COLO668 (cell line): ENCODE results near the gene AZI2.

ENCODE experiments used
- DNase-seq: peaks from one replicate; lab custom pipeline; 2025; ENCODE audit not compliant: unreplicated experiment; lab: John Stamatoyannopoulos, UW

AZI2 gene, protein sequence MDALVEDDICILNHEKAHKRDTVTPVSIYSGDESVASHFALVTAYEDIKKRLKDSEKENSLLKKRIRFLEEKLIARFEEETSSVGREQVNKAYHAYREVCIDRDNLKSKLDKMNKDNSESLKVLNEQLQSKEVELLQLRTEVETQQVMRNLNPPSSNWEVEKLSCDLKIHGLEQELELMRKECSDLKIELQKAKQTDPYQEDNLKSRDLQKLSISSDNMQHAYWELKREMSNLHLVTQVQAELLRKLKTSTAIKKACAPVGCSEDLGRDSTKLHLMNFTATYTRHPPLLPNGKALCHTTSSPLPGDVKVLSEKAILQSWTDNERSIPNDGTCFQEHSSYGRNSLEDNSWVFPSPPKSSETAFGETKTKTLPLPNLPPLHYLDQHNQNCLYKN

GRCh38 chr3:28348629-28349468 lies at the start of gene AZI2, which contains the start of gene ZCWPW2:
AZI2 (minus strand) TSS chr3:28348824; CDS start chr3:28340617, 8,207 bp downstream.
ZCWPW2 (plus strand) TSS chr3:28348721; CDS start chr3:28413069, 64,348 bp downstream.
- DNase-seq, result peak; percentile 92

- no peak for DNase-seq
These were observed 40.4 kb upstream of the AZI2 start for GRCh38 chr3:28388978-28389377.

GRCh38 chr3:28386049-28386448 lies 37.4 kb upstream of the AZI2 start:
- DNase-seq, result no peak

DNA sequence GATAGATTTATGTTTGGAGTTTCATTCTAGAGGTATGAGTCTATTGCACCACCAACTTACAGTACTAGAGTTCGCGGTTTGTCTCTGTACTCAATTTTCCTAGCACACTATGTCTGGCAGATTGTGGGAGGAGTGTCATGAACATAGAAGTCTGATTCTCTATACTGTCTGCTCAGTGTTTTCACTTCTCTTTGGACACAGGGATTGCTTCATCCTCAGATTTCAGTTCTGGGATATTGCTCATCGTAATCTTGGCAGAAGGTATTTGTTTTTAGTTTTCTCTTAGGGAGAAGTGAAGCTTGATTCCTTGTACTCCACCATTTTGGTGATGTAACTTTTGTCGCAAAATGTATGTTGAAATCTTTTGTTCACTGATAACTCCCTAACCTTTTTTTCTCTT lies 27.8 kb upstream of the AZI2 start:
- no peak for DNase-seq

DNA sequence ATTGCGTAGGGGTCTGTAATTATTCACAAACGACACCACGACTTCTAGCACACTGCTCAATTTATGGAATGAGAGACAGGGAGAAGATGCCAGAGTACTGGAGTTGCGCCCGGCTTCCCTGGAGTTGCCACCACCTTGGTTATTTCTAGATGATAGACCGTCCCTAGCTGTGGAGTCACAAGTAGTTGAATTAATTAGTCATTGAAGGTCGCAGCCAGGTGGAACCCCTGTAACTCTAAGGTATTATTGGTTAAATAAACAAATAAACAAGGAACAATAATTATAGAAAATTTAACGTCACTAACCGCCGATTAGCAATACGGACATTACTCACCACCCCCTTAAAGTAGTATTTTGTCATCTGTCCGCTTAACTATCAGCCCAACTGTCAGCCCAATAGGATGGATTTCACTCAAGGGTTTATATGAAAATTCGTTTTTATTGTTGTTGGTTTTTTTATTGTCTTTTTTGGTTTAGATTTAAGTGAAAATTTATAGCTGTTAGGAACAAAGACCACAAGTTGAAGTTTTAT lies 911 bp upstream of the AZI2 start:
- no peak for DNase-seq

DNA sequence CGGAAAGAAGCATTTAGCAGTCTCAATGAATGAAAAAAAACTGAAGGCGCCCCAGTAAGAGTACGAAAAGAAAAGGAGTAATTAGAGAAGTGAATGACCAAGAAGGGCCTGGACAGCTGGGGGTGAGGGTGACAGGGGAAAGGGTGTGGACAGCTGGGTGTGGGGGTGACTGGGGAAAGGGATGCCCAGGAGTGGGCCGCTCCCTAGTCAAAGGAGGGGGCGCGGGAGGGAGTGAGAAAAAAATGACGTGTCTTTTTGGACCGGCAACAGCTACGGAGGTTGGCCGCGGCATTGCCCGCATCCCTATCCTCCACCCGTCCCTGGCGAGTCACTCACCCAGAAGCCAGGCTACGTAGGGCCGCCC lies 377 bp downstream of the AZI2 start:
- DNase-seq, result no peak

DNA sequence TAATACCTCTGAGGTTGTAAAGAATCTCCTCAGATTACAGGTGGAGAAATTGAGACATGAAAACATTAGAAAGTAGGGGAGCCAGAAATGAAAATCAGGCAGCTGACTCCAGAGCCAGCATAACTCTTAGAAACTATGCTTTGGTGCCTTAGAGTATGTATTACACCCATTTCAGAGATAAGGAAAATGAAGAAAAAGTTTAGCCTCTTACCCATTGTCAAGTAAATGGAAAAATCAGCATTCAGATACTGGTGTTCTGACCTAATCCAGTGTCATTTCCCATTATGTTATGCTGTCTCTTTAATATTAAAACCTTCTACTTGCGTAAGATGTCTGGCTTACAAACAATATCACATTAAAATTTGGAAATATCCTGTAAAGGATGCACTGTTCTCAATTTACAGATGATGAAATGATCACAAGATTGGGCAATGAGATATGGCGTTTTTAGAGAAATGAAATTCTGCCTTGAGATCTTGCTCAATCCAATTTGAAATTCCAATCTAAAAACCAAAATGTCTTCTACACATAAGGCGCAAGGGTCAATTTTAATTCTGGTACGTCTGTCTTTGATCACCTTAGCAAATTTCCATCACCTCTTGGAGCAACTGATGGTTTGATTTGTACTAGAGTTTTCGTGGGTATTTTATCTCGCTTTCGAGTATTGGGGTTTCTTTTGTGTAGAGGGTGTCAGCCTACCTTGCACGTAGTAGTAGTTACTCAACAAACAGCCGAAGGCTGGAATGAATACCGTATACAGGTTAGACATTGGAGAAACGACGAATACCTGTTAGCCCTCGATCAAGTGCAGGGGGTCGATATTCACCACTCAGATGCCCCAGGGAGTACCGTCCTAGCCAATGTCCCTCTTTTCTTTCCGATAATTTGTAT lies 1.0 kb downstream of the AZI2 start:
- DNase-seq, result peak; percentile 10

DNA sequence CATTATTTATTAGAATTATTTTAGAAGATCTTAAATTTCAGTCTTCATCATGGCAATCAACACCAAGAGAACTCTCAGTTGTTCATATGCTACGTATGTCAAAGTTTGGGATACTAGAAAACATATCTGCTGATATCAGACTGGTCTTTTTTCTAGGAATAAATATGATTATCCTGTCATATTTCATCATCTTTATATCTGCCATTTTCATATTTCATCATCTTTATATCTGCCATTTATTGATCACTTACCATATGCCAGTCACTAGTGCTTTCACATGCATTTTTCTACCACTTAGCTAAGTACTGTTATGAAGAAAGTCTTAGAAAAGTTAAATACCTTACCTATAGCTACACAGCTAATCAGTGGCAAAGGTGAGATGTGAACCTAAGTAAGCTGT lies 2.9 kb downstream of the AZI2 start:
- DNase-seq, result no peak

- no peak for DNase-seq
These were observed 5.5 kb downstream of the AZI2 start for GRCh38 chr3:28343144-28343543.

GRCh38 chr3:28337230-28337629 lies 11.4 kb downstream of the AZI2 start:
- no peak for DNase-seq

DNA sequence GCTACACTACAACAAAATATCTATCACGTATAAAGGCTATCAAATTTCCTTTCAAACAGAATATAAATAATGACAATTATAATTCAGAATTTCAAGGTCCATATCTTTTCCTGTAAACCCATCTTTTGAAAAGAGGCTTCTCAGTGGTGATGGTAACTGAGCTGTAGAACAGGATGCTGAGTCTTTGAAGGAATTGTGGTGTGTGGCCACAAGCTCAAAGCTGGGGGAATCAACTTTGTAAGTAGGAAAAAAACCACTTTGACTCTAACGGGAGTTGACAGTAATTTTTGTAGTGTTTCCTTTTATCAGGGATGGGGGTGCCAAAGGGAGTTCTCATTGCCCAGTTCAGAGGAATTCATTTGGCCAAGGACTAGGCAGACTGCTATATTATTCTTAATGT lies 13.4 kb downstream of the AZI2 start:
- no peak for DNase-seq

- no peak for DNase-seq
These were observed 14.1 kb downstream of the AZI2 start for GRCh38 chr3:28334552-28334951.

- no peak for DNase-seq
These were observed 20.2 kb downstream of the AZI2 start for GRCh38 chr3:28328188-28329151.

GRCh38 chr3:28326458-28326926 lies 22.1 kb downstream of the AZI2 start:
- no peak for DNase-seq

- DNase-seq, result no peak
These were observed 26.2 kb downstream of the AZI2 start for GRCh38 chr3:28322464-28322863.

DNA sequence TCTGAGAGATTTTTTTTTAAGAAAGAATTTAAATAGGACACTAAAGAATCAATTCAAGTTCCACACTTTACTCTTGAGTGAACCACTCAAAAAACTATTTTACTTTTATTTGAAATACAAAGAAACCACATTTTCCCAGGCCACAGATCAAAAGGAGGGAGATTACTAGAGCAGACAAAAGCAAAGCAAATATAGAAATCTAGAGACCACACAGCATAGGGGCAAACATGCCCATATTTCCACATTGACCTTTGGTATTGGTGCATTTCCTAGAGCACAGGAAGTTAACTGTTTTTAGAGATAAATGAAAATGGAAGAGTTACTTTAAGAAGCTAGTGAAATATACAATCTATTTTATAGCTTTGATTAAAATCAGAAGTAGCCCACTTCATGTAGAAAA lies 27.6 kb downstream of the AZI2 start:
- no peak for DNase-seq

GRCh38 chr3:28317438-28318022 lies 31.1 kb downstream of the AZI2 start:
- DNase-seq, result peak; percentile 4

- DNase-seq, result no peak
These were observed 32.4 kb downstream of the AZI2 start for GRCh38 chr3:28316226-28316625.

DNA sequence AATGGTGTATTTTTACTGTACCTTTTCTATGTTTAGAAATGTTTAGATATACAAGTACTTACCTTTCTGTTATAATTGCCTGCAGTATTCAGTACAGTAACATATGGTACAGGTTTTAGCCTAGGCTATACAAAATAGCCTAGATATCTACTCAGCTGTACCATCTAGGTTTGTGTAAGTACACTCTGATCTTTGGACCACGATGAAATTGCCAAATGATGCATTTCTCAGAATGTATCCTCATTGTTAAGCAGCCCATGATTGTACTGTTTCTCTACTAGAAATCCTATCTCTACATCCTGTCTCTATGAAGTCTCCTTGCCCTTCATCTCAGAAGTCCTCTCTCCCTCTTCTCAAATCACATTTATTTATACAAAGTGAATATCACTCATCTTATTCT lies 32.9 kb downstream of the AZI2 start:
- DNase-seq, result no peak
